Activated CD8-positive, alpha-beta memory T cell treated with anti-CD3 and anti-CD28 coated beads, Interleukin-2, amount 50 U/mL, for 48 hours (primary cell): Measurements from ENCODE around the gene RHBDD3.
A peak's percentile ranks its signal among the peaks of the same experiment; 100 is the strongest.

Experiments used
- DNase-seq: peaks from one replicate; pipeline ENCODE4 v3.0.0-alpha.2; 2020

The RHBDD3 gene

GRCh38 chr22:29267858-29268510, at the start of gene RHBDD3, which contains the start of gene EWSR1:
TSS of gene RHBDD3 (minus strand) at chr22:29267981. CDS start at chr22:29265626, 2,355 bp downstream.
TSS of gene EWSR1 (plus strand) at chr22:29268268. CDS start at chr22:29268337, 69 bp downstream.
- DNase-seq = peak; percentile 100

- no peak for DNase-seq
Observed at GRCh38 chr22:29316141-29316828, 48.5 kb upstream of the RHBDD3 start.

- no peak for DNase-seq
Observed at GRCh38 chr22:29315286-29316140, 47.7 kb upstream of the RHBDD3 start, which contains the start of gene RASL10A. TSS of gene RASL10A (minus strand) at chr22:29315697. CDS start at chr22:29315246, 451 bp downstream.

- peak; percentile 59 for DNase-seq
Observed at GRCh38 chr22:29314537-29315285, 46.9 kb upstream of the RHBDD3 start.

- DNase-seq = peak; percentile 51
Observed at GRCh38 chr22:29313576-29314466, 46.0 kb upstream of the RHBDD3 start.

GRCh38 chr22:29313126-29313575, 45.4 kb upstream of the RHBDD3 start:
- peak; percentile 80 for DNase-seq

GRCh38 chr22:29312218-29313125, 44.7 kb upstream of the RHBDD3 start:
- peak; percentile 53 for DNase-seq

- peak; percentile 51 for DNase-seq
Observed at GRCh38 chr22:29311464-29312217, 43.9 kb upstream of the RHBDD3 start.

- DNase-seq = peak; percentile 80
Observed at GRCh38 chr22:29310863-29311339, 43.1 kb upstream of the RHBDD3 start.

GRCh38 chr22:29310065-29310862, 42.5 kb upstream of the RHBDD3 start:
- DNase-seq = peak; percentile 50

- DNase-seq = peak; percentile 54
Observed at GRCh38 chr22:29309332-29310064, 41.7 kb upstream of the RHBDD3 start.

GRCh38 chr22:29308791-29309262, 41.0 kb upstream of the RHBDD3 start:
- peak; percentile 64 for DNase-seq

GRCh38 chr22:29308148-29308790, 40.5 kb upstream of the RHBDD3 start:
- DNase-seq = no peak

GRCh38 chr22:29307596-29308147, 39.9 kb upstream of the RHBDD3 start:
- DNase-seq = no peak

- peak; percentile 67 for DNase-seq
Observed at GRCh38 chr22:29306835-29307595, 39.2 kb upstream of the RHBDD3 start.
